T47D (cell line): Measurements from ENCODE around the gene BTBD19.
"Not testable (repeated sequence)": the region's sequence is repeated elsewhere in the genome, so short reads cannot be mapped to it uniquely, and the experiment has no call there.

Experiments used
- DNase-seq, 2 experiments: peaks; one replicate each; pipeline versions ENCODE4 v3.0.0 to v3.0.0-alpha.2; 2011 to 2012; ENCODE audit warnings: low read depth in 1 of 2, low spot score in 1 of 2
- JUND ChIP-seq: IDR thresholded peaks from 2 replicates; pipeline ENCODE4 v1.6.1; 2012; ENCODE audit warnings: low read depth
- in situ Hi-C: cut with HindIII; loops from 2 replicates; pipeline ENCODE4 v1.10.0; 2016; ENCODE audit warnings: low sequenced_read_pairs, low pct_unique_long_range_greater_than_20kb

The BTBD19 gene

DNA sequence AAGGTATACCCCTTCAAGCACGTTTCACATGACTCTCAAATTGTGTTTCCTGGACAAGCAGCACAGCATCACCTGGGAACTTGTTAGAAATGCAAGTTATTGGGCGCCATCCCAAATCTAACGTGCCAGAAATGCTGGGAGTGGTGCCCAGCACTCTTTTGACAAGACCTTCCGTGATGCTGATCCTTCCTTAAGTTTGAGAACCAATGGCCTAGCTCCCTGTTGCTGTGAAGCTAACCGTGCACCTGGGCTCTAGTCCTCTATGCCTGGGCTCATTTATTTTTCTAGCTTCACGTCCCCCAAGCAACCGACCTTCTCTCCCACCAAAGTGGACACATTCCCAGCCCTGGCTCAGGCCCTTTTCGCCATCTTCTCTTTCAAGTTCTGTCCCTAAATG is 24.6 kb upstream of the BTBD19 start:
- TF ChIP-seq JUND, result no peak
- in situ Hi-C loops, result no loop called here
- no peak for DNase-seq

DNA sequence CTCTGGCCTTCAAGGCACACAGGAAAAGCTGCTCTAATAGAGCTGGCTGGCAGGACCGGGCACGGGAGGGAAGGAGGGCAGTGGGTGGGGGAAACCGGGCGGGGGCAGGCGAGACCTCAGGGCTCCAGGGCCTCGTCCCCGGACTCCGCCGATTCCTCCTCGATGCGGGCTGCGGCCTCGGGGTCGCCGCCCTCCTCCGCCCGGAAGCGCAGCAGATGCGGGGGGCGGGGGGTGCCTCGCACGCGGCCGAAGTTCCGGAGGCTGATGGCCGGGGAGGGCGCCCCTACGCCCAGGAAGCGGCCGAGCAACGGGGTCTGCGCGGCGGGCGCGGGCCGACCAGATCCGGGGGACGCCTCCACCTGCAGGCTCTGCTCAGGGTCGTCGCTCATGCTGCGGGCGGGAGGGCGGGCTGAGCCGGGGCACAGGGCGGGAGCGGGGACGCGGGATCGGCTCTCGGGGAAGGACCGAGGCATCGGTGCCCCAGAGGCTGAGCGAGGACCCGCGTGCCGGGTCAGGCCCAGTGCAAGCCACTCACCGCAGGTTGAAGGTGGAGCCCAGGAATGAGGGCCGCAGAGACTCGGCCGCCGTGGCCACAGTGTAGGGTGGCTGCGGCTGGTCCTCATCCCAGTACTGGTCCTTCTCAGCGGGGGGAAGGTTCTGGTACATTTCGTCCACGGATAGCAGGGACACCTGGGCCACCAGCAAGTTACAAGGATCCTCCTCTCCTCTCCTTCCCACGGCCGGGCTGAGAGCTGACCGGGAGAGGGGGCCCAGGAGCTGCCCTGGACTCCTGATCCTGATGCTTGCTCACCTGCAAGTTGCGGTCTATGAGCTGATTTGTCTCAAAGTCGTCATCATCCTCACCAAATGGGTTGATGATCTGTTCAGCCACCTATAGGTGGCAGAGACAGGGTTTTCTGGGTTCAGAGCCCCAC is 24.0 kb upstream of the BTBD19 start:
- DNase-seq, result no peak
- TF ChIP-seq JUND, result no peak
- in situ Hi-C loops, result no loop called here

DNA sequence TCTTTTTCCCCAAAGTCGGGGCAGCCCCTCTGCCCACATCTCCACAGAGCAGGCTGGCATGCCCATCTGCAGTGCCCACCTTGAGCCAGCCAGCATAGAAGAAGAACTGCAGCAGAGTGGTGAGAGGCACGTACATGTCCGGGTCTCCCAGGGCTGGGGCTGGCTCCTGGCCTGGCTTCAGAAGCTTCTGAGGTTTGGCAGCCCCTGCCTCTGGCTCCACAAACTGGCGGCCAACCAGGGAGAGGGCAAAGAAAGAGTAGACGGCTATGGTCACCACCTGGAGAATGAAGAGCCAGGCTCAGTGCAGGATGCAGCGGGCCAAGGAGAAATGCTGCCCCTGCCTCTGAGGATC is 23.3 kb upstream of the BTBD19 start:
- in situ Hi-C loops, result no loop called here
- DNase-seq, result no peak
- TF ChIP-seq JUND, result no peak

DNA sequence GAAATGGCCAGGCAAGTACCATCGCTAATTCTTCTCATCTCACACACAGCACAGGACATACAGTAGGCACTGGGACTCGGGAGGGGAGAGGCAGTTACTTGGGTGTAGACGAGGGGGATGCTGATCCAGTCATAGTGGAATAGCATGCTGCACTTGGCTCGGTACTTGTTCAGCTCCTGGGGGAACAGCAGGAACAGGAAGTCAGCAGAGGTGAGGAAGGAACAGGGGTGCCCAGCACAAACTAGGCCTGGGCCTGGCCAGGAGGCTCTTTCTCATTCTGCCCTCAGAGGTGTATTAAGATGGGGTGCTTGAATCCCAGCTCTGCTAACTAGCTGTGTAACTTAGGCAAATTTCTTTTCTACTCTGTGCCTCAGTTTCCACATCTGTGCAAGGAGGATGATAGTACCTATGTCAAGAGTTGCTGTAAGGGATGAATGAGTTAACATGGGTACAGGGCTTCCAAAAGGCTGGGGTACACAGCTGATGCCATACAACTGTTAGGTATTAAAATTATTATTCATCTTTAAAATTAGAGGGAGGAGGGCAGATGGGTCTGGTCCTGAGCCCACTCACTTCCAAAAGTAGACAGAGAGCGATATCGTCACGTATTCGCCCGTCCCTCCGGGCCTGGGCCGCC is 22.7 kb upstream of the BTBD19 start:
- DNase-seq, result no peak
- no peak for TF ChIP-seq JUND

DNA sequence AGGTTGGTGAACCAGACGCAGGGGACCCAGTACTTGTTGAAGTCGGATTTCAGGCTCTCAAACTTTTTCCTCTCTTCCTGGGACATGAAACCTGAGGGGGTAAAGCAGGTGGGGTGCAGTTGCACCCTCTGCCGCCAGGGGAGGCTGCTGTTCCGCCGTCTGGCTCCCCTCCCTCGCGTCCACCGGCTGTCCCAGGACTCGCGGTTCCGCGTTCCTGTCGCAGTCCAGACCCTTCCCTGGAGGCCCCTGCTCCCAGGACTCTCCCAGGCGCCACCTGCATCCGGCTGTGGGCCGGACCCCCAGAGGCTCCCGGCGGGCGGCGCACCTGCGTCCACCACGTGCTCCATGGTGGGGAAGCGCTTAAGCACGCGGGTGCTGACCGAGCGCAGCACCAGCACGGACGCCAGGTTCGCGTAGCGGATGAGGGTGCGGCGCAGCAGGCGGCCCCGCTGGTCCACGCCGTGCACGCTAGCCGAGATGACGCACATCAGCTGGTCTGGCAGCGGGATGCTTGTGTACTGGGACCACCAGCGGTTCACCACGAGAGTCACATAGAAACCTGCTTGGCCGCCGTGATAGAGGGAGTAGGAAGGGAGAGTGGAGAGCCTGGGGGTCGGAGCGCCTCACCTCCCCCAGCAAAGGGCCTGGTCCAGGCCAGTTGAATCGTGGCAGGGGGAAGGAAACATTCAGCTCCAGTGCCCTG is 22.0 kb upstream of the BTBD19 start:
- no peak for TF ChIP-seq JUND
- DNase-seq, result no peak
- in situ Hi-C loops, result no loop called here

More for the DNA sequence above, 22.7 kb upstream of the BTBD19 start:
- in situ Hi-C loops, result no loop called here

DNA sequence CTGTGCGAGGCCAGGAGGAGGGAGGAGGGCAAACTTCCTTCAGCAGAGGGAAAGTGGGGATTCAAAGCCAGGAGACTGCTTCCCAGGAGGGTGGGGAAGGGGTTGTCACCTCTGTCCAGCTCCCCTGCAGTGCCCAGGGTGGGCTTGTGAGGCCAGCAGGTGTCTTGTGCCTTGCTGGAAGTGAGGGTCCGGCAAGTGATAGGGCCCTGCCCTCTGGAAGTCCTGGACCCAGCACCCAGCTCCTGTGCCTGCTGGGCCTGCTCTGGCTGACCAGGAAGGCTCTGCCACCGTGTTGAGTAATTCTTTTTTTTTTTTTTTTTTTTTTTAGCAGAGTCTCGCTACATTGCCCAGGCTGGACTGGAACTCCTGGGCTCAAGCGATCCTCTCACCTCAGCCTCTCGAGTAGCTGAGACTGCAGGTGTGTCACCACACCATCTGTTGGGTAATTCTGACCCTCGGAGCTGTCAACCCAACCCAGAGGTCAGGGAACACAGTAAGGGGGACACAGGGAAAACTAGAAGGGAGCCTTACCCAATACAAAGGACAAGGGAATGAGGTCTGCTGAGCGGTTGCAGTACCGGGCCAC is 21.4 kb upstream of the BTBD19 start:
- no peak for TF ChIP-seq JUND
- DNase-seq, result no peak
- in situ Hi-C loops, result no loop called here

DNA sequence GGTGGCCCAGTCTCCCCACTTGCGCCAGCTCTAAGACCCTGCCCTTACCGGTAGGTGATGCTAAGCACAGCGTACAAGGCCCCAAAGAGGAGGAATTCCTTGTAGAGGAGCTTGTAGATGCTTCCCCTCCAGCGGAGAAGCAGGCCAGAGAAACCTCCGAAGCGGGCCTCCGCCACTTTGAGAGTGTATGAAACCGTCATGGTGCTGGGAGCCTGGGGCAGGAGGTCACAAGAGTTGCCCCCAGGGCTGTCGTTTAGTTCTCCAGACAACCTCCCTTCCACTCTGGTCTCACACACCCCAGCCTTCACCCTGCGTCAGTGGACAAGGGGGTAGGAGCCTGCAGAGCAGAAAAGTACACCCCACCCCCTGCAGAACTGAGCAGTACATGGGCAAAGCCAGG is 20.8 kb upstream of the BTBD19 start:
- TF ChIP-seq JUND, result no peak
- DNase-seq, result no peak
- in situ Hi-C loops, result no loop called here

DNA sequence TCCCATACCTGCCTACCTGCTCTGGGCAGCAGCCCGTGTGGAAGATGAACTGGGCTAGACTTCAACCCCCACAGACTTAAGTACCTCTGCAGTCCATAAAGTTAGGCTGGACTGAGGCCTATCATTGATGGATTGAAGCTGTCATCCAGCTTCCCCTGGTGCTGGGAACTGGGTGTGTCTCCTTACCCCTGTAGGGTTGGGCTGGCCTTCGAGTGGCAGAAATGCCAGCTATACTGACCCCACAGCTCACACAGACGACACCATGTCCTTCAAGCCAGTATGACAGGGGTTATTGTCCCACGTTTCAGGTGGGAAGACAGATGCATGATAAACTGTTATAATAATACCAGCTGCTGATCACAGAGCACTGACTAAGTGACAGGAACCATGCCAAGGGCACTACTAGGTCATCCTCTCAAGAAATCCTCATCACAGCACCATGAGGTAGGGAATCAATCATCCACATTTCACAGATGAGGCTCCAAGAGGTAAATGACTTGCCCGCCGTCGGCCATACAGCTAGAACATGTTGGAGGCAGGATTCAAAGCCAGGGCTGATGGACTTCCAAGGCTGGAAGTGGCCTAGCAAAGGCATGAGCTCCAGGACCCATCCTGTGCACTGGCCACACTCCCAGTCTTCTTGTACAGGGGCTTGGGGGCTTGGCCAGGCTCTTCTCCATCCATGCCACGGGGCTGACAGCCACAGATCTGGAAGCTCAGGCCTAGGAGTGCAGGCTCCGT is 20.0 kb upstream of the BTBD19 start, which contains the start of gene BEST4:
Gene BEST4, minus strand, starts transcription at position 51 of the 741 bp plus-strand sequence. CDS start 465 bp downstream, outside the sequence.
- no peak for DNase-seq
- in situ Hi-C loops, result no loop called here
- TF ChIP-seq JUND, result no peak

DNA sequence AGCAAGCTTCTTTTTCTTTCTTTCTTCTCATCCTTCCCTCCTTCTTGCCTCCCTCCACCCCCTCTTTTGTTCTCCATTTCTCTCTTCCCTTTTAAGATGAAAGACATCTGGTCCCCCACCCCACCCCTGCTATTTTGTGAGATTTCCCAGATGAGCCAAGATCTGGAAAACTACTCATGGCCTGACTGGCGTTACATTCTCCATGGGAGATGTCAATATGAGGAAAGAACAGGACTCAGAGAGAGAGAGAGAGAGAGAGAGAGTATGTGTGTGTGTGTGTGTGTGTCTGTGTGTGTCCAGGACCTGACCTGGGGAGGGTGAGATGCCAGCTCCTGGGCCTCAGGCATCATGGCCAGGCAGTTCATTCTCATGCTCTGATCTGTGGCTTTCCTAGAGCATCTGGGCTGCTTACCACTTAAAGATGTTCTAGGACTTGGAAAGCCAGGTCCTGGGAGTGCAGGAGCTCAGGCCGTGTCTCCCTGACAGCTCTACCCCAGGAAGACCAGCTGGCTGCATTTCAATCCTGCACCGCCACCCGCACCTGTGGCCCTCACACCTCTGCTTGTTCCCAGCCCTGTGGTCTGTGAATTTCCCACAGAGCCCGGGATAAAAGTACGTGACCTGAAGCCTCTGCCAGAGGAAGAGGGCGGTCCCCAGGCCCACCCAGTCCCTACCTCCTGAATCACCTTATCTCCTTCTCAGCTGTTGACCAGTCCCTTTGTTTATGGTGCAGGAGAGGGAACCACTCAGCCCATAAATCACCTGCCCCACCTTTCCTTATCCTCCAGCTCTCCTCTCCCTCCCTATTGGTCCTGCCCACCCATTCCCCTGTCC is 17.1 kb upstream of the BTBD19 start:
- TF ChIP-seq JUND, result no peak
- DNase-seq, result no peak
- in situ Hi-C loops, result no loop called here

DNA sequence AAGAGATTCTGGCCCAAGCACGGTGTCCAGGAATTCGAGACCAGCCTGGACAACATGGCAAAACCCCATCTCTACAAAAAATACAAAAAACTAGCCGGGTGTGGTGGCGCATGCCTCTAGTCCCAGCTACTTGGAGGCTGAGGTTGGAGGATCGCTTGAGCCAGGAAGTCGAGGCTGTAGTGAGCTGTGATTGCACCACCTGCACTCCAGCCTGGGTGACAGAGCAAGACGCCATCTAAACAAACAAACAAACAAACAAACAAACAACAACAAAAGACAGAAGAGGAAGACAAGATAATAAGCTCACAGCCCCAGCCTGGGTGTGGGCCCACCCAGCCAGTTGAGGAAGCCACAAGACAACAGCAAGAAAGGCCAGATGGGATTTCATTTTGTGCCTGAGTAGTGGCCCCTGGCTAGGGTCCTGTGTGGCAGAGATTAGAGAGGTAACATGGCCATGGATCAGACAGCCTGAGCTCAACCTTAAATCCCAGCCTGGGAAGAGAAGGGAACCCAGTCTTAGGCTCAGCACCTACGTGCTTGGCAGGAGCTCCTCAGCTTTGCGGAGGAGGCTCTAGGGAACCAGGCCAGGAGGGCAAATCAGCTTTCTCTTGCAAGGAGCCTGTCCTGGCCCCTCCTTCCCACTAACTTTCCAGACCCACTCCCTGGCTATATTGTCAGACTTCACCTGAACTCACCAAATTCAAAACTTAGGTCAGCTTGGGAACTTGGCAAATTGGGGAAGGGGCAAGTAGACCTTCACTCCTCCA is 15.4 kb upstream of the BTBD19 start:
- no peak for DNase-seq
- in situ Hi-C loops, result no loop called here
- no peak for TF ChIP-seq JUND

DNA sequence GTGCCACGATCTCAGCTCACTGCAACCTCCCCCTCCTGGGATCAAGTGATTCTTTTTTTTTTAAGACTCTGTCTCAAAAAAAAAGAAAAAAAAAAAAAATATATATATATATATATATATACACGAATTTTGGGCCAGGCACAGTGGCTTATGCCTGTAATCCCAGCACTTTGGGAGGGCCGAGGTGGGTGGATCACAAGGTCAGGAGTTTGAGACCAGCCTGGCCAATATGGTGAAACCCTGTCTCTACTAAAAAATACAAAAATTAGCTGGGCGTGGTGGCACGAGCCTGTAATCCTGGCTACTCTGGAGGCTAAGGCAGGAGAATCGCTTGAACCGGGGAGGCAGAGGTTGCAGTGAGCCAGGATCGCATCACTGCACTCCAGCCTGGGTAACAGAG is 10.4 kb upstream of the BTBD19 start:
- in situ Hi-C loops, DNase-seq: not testable (repeated sequence)
